ENCODE measurements around the gene RAB26. TPM values are rescaled to one million over a fixed set of nuclear protein-coding genes. Genes with fewer than 3 reads are reported as not detected.

The RAB26 gene
- total RNA-seq, 4 donors from 2014 or later = not detected

DNA sequence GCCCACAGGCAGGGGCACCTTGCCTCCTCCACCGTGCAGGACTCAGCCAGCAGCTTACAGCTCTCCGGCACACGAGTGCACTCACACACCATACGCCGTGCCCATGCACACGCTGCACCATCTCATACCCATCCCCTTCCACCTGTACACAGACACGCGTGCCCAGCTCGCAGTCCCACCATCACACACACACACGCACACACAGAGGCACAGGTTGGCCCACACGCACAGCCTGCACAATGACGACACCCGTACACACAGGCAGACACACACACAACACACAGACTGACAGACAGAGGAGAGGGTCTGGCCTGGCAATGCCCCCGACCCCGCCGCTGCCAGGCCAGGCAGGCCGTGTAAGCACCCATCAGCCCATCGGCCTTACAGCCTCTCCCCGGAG, 35.9 kb downstream of the RAB26 start:
- DNase-seq (ENCODE audit: extremely low spot score) = no peak
- Histone ChIP-seq H3K4me1 (no peaks in the 10 kb centered on the region), H3K27ac (replicated peaks in 1 of 4) (no peak overlapping the region), H3K27me3 (peaks cover 0 to 4% (median 0%) of the 10 kb centered on the region in 4 donors), H3K4me3 (no peak overlapping the region), H3K36me3 (no peaks in the 10 kb centered on the region), H3K9me3 (no peaks in the 10 kb centered on the region)
- WGBS = 93% methylated on average over 14 of the region's 19 CpGs
- intact Hi-C loops (cut with DNase I) = no loop called here
- TF ChIP-seq CTCF (IDR thresholded peaks at IDR 0.05) = no peak
- no peak for TF ChIP-seq POLR2AphosphoS5 (IDR thresholded peaks at IDR 0.05)
- TF ChIP-seq POLR2A (IDR thresholded peaks at IDR 0.05; ENCODE audit: low read depth) = no peak
- no peak for TF ChIP-seq EP300 (IDR thresholded peaks at IDR 0.05)

DNA sequence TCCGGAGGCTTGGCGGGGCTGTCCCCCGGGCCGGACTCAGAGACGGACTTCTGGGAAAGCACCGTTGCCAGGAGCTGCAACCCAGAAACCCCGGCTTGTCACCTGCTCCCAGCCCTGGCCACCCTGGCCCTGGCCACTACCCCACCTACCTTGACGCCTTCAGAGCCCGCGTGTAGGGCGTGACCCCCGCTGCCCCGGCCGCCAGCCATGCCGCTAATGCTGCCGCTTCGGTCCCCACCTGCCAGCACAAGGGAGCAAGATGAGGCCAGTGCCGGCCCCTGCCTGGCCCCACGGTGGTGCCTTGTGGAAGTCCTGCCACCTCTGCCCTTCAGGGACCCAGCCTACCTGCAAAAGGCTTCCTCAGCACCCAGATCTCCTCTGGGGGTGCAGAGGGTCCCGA, 36.5 kb downstream of the RAB26 start:
- Histone ChIP-seq H3K36me3 (no peaks in the 10 kb centered on the region), H3K4me3 (no peak overlapping the region), H3K27ac (replicated peaks in 1 of 4) (no peak overlapping the region), H3K4me1 (no peaks in the 10 kb centered on the region), H3K9me3 (no peaks in the 10 kb centered on the region), H3K27me3 (no peaks in the 10 kb centered on the region)
- 89% methylated on average over 15 of the region's 20 CpGs for WGBS
- no peak for DNase-seq (ENCODE audit: extremely low spot score)
- intact Hi-C loops (cut with DNase I) = no loop called here
- TF ChIP-seq EP300 (IDR thresholded peaks at IDR 0.05) (no peak), POLR2AphosphoS5 (IDR thresholded peaks at IDR 0.05) (no peak), CTCF (IDR thresholded peaks at IDR 0.05) (no peak), POLR2A (IDR thresholded peaks at IDR 0.05; ENCODE audit: low read depth) (no peak)

GRCh38 chr16:2186064-2186463, 37.6 kb downstream of the RAB26 start:
- intact Hi-C loops (cut with DNase I) = no loop called here
- H3K4me3 ChIP-seq = no peak overlapping the region
- WGBS = 90% methylated on average over 13 of the region's 13 CpGs

GRCh38 chr16:2186505-2186904, 38.1 kb downstream of the RAB26 start:
- TF ChIP-seq POLR2A (IDR thresholded peaks at IDR 0.05; ENCODE audit: low read depth) (no peak), EP300 (IDR thresholded peaks at IDR 0.05) (no peak), POLR2AphosphoS5 (IDR thresholded peaks at IDR 0.05) (no peak), CTCF (IDR thresholded peaks at IDR 0.05) (no peak)
- WGBS = 91% methylated on average over 10 of the region's 20 CpGs

More at GRCh38 chr16:2186064-2186463, 37.6 kb downstream of the RAB26 start:
- H3K27ac ChIP-seq (replicated peaks in 1 of 4) = no peak overlapping the region
- no peaks in the 10 kb centered on the region for H3K27me3 ChIP-seq
- H3K36me3 ChIP-seq = no peaks in the 10 kb centered on the region
- DNase-seq (ENCODE audit: extremely low spot score) = no peak
- H3K4me1 ChIP-seq = no peaks in the 10 kb centered on the region
- no peak for TF ChIP-seq POLR2AphosphoS5 (IDR thresholded peaks at IDR 0.05)
- no peak for TF ChIP-seq EP300 (IDR thresholded peaks at IDR 0.05)
- TF ChIP-seq POLR2A (IDR thresholded peaks at IDR 0.05; ENCODE audit: low read depth) = no peak
- TF ChIP-seq CTCF (IDR thresholded peaks at IDR 0.05) = no peak
- no peaks in the 10 kb centered on the region for H3K9me3 ChIP-seq

DNA sequence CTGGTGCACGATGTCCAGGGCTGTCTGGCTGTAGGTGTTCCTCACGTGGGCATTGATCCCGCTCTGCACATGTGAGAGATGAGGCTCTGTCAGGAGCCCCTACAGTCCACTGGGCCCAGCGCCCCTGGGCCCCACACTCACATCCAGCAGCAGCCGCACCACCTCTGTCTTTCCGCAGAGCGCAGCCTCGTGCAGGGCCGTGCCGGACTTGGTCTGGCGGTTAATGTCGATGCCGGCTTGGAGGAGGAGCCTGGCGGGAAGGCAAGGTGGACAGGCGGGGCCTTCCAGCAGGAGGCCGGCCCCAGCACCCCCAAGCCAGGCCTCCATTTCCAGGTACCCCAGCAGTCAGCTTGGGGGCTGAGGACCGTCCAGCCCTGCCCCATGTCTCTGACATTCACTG, 38.8 kb downstream of the RAB26 start:
- Histone ChIP-seq H3K27ac (replicated peaks in 1 of 4) (no peak overlapping the region), H3K4me1 (no peaks in the 10 kb centered on the region), H3K9me3 (no peaks in the 10 kb centered on the region), H3K4me3 (no peak overlapping the region), H3K27me3 (no peaks in the 10 kb centered on the region), H3K36me3 (no peaks in the 10 kb centered on the region)
- TF ChIP-seq CTCF (IDR thresholded peaks at IDR 0.05) = no peak
- no peak for TF ChIP-seq POLR2AphosphoS5 (IDR thresholded peaks at IDR 0.05)
- TF ChIP-seq POLR2A (IDR thresholded peaks at IDR 0.05; ENCODE audit: low read depth) = no peak
- TF ChIP-seq EP300 (IDR thresholded peaks at IDR 0.05) = no peak
- intact Hi-C loops (cut with DNase I) = no loop called here
- DNase-seq (ENCODE audit: extremely low spot score) = no peak
- WGBS = 83% methylated on average over 1 of the region's 17 CpGs

More at GRCh38 chr16:2186505-2186904, 38.1 kb downstream of the RAB26 start:
- Histone ChIP-seq H3K9me3 (no peaks in the 10 kb centered on the region), H3K27me3 (no peaks in the 10 kb centered on the region), H3K27ac (replicated peaks in 1 of 4) (no peak overlapping the region), H3K4me3 (no peak overlapping the region), H3K4me1 (no peaks in the 10 kb centered on the region), H3K36me3 (no peaks in the 10 kb centered on the region)
- intact Hi-C loops (cut with DNase I) = no loop called here
- no peak for DNase-seq (ENCODE audit: extremely low spot score)
